ENCODE data around the gene HGFAC.

The HGFAC gene

GRCh38 chr4:3464349-3464905 is 22.7 kb downstream of the HGFAC start:
- Mint-ChIP-seq H3K27ac (no peak overlapping the region), H3K27me3 (peaks cover 12% of the 10 kb centered on the region), H3K4me3 (peak overlapping the region; percentile 14), H3K4me1 (peaks cover 9% of the 10 kb centered on the region), H3K36me3 (no peaks in the 10 kb centered on the region), H3K9me3 (peaks cover 2% of the 10 kb centered on the region)
- ATAC-seq (ENCODE audit: low read depth) (no peak), DNase-seq (ENCODE audit: low spot score in 2 of 2) (no peak)

GRCh38 chr4:3464911-3465697 is 23.3 kb downstream of the HGFAC start:
- peaks cover 1% of the 10 kb centered on the region for H3K9me3 Mint-ChIP-seq
- H3K4me1 Mint-ChIP-seq: peaks cover 9% of the 10 kb centered on the region
- H3K27ac Mint-ChIP-seq: no peak overlapping the region
- DNase-seq (ENCODE audit: low spot score in 2 of 2) (no peak), ATAC-seq (ENCODE audit: low read depth) (no peak)
- peaks cover 9% of the 10 kb centered on the region for H3K27me3 Mint-ChIP-seq
- H3K36me3 Mint-ChIP-seq: no peaks in the 10 kb centered on the region
- H3K4me3 Mint-ChIP-seq: no peak overlapping the region

GRCh38 chr4:3465698-3466671 is 24.2 kb downstream of the HGFAC start:
- ATAC-seq (ENCODE audit: low read depth): no peak
- Mint-ChIP-seq H3K36me3 (no peaks in the 10 kb centered on the region), H3K27me3 (peaks cover 9% of the 10 kb centered on the region), H3K9me3 (no peaks in the 10 kb centered on the region), H3K4me1 (peaks cover 9% of the 10 kb centered on the region), H3K27ac (no peak overlapping the region), H3K4me3 (no peak overlapping the region)
- no peak for DNase-seq (ENCODE audit: low spot score in 2 of 2)

- no peaks in the 10 kb centered on the region for H3K9me3 Mint-ChIP-seq
- H3K4me3 Mint-ChIP-seq: no peak overlapping the region
- H3K36me3 Mint-ChIP-seq: no peaks in the 10 kb centered on the region
- peaks cover 8% of the 10 kb centered on the region for H3K4me1 Mint-ChIP-seq
- H3K27ac Mint-ChIP-seq: no peak overlapping the region
- H3K27me3 Mint-ChIP-seq: peaks cover 8% of the 10 kb centered on the region
- ATAC-seq (ENCODE audit: low read depth) (no peak), DNase-seq (ENCODE audit: low spot score in 2 of 2) (no peak)
Observed at GRCh38 chr4:3466691-3467600, 25.2 kb downstream of the HGFAC start.

GRCh38 chr4:3467601-3468031 is 25.8 kb downstream of the HGFAC start:
- H3K27ac Mint-ChIP-seq: no peak overlapping the region
- H3K4me1 Mint-ChIP-seq: peaks cover 1% of the 10 kb centered on the region
- ATAC-seq (ENCODE audit: low read depth) (no peak), DNase-seq (ENCODE audit: low spot score in 2 of 2) (no peak)
- H3K27me3 Mint-ChIP-seq: peaks cover 7% of the 10 kb centered on the region
- no peak overlapping the region for H3K4me3 Mint-ChIP-seq
- H3K9me3 Mint-ChIP-seq: no peaks in the 10 kb centered on the region
- H3K36me3 Mint-ChIP-seq: no peaks in the 10 kb centered on the region

GRCh38 chr4:3468154-3468553 is 26.4 kb downstream of the HGFAC start:
- Mint-ChIP-seq H3K27me3 (peaks cover 7% of the 10 kb centered on the region), H3K4me1 (no peaks in the 10 kb centered on the region), H3K36me3 (no peaks in the 10 kb centered on the region), H3K9me3 (no peaks in the 10 kb centered on the region), H3K4me3 (no peak overlapping the region), H3K27ac (no peak overlapping the region)
- ATAC-seq (ENCODE audit: low read depth) (no peak), DNase-seq (ENCODE audit: low spot score in 2 of 2) (no peak)

- no peak overlapping the region for H3K27ac Mint-ChIP-seq
- H3K27me3 Mint-ChIP-seq: peaks cover 7% of the 10 kb centered on the region
Observed at GRCh38 chr4:3468804-3469203, 27.0 kb downstream of the HGFAC start.

GRCh38 chr4:3469386-3470243 is 27.8 kb downstream of the HGFAC start:
- no peak for DNase-seq (ENCODE audit: low spot score in 2 of 2)
- H3K4me3 Mint-ChIP-seq: no peak overlapping the region
- no peak overlapping the region for H3K27ac Mint-ChIP-seq
- H3K36me3 Mint-ChIP-seq: no peaks in the 10 kb centered on the region
- no peaks in the 10 kb centered on the region for H3K4me1 Mint-ChIP-seq
- peaks cover 7% of the 10 kb centered on the region for H3K27me3 Mint-ChIP-seq
- ATAC-seq (ENCODE audit: low read depth): no peak
- H3K9me3 Mint-ChIP-seq: no peaks in the 10 kb centered on the region

More at GRCh38 chr4:3468804-3469203, 27.0 kb downstream of the HGFAC start:
- DNase-seq (ENCODE audit: low spot score in 2 of 2): no peak
- no peaks in the 10 kb centered on the region for H3K4me1 Mint-ChIP-seq
- ATAC-seq (ENCODE audit: low read depth): no peak
- H3K9me3 Mint-ChIP-seq: no peaks in the 10 kb centered on the region
- no peak overlapping the region for H3K4me3 Mint-ChIP-seq
- H3K36me3 Mint-ChIP-seq: no peaks in the 10 kb centered on the region

- H3K36me3 Mint-ChIP-seq: no peaks in the 10 kb centered on the region
- no peaks in the 10 kb centered on the region for H3K9me3 Mint-ChIP-seq
- H3K27me3 Mint-ChIP-seq: peaks cover 3% of the 10 kb centered on the region
- ATAC-seq (ENCODE audit: low read depth) (no peak), DNase-seq (ENCODE audit: low spot score in 2 of 2) (no peak)
- H3K4me3 Mint-ChIP-seq: no peak overlapping the region
- no peak overlapping the region for H3K27ac Mint-ChIP-seq
- H3K4me1 Mint-ChIP-seq: no peaks in the 10 kb centered on the region
Observed at GRCh38 chr4:3470244-3471097, 28.7 kb downstream of the HGFAC start.

- Mint-ChIP-seq H3K9me3 (no peaks in the 10 kb centered on the region), H3K27me3 (peaks cover 2% of the 10 kb centered on the region), H3K27ac (no peak overlapping the region), H3K4me3 (no peak overlapping the region), H3K36me3 (no peaks in the 10 kb centered on the region), H3K4me1 (no peaks in the 10 kb centered on the region)
- ATAC-seq (ENCODE audit: low read depth) (no peak), DNase-seq (ENCODE audit: low spot score in 2 of 2) (no peak)
Observed at GRCh38 chr4:3471098-3471760, 29.5 kb downstream of the HGFAC start.

GRCh38 chr4:3471886-3472285 is 30.1 kb downstream of the HGFAC start:
- Mint-ChIP-seq H3K36me3 (no peaks in the 10 kb centered on the region), H3K4me1 (no peaks in the 10 kb centered on the region), H3K27ac (no peak overlapping the region), H3K27me3 (peaks cover 2% of the 10 kb centered on the region), H3K4me3 (no peak overlapping the region), H3K9me3 (no peaks in the 10 kb centered on the region)
- DNase-seq (ENCODE audit: low spot score in 2 of 2) (no peak), ATAC-seq (ENCODE audit: low read depth) (no peak)

Data from memory B cell (primary cell).